GM13976 (cell line): ENCODE results near the gene AQP5.

Experiments
- DNase-seq: peaks from one replicate; pipeline ENCODE4 v3.0.0; 2012; ENCODE audit warnings: low spot score
- in situ Hi-C: fragments of 300-500 bp; cut with MboI; formaldehyde crosslinking; loops from one replicate; pipeline ENCODE4 v1.12.0; 2022; ENCODE audit warnings: low sequenced_read_pairs, mixed read lengths, inconsistent platforms; ENCODE audit not compliant: unreplicated experiment
- TF ChIP-seq, protein P1 (sequence below): IDR thresholded peaks from 2 replicates; pipeline ENCODE4 v1.5.1; 2012; ENCODE audit warnings: borderline replicate concordance, mild to moderate bottlenecking; ENCODE audit not compliant: insufficient read depth; ENCODE audit errors: extremely low read depth, missing control alignments, control extremely low read depth

AQP5 gene

DNA sequence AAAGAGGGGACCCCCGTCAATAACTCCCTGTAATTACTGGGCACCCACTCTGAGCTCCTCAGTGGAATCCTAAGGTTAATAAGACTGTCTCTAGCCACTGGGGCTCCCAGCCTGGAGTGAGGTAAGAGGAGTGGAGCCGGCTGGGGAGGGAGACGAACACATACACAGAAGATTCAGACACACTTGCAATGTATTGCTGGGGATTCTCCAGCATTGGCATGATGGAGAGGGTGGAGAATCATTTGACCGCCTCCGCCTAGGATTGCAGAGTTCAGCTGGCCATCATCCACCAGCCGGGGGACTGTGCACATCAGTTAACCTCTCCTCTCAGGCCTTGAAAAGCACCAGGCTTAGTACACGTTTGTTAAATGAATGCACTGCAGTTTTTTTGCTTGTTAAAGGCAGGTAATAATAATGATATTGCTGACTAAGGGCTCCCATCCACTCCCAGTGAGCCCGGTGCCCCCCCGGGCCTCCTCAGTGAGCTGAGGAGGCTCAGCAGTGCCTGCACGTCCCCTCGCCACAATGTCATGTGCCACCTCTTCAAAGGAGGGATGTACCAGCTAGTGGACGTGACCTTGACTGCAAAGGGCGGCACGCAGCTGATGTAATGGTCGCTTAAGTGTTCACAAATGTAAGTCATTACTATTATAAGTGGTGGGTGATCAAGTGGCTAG, 37.7 kb upstream of the AQP5 start:
- DNase-seq = no peak
- TF ChIP-seq, protein P1, sequence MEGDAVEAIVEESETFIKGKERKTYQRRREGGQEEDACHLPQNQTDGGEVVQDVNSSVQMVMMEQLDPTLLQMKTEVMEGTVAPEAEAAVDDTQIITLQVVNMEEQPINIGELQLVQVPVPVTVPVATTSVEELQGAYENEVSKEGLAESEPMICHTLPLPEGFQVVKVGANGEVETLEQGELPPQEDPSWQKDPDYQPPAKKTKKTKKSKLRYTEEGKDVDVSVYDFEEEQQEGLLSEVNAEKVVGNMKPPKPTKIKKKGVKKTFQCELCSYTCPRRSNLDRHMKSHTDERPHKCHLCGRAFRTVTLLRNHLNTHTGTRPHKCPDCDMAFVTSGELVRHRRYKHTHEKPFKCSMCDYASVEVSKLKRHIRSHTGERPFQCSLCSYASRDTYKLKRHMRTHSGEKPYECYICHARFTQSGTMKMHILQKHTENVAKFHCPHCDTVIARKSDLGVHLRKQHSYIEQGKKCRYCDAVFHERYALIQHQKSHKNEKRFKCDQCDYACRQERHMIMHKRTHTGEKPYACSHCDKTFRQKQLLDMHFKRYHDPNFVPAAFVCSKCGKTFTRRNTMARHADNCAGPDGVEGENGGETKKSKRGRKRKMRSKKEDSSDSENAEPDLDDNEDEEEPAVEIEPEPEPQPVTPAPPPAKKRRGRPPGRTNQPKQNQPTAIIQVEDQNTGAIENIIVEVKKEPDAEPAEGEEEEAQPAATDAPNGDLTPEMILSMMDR = no peak

GRCh38 chr12:49924628-49925246, 36.9 kb upstream of the AQP5 start:
- in situ Hi-C loops = no loop called here
- no peak for DNase-seq
- TF ChIP-seq, protein P1 = no peak

More for the DNA sequence above, 37.7 kb upstream of the AQP5 start:
- in situ Hi-C loops = no loop called here

- TF ChIP-seq, protein P1 = no peak
- in situ Hi-C loops = no loop called here
- no peak for DNase-seq
Measured at GRCh38 chr12:49925433-49926204, 36.1 kb upstream of the AQP5 start.

- in situ Hi-C loops = no loop called here
- TF ChIP-seq, protein P1 = no peak
- no peak for DNase-seq
Measured at GRCh38 chr12:49928471-49928870, 33.2 kb upstream of the AQP5 start.

GRCh38 chr12:49929581-49929980, 32.1 kb upstream of the AQP5 start:
- in situ Hi-C loops = no loop called here

More at GRCh38 chr12:49929581-49929980, 32.1 kb upstream of the AQP5 start:
- TF ChIP-seq, protein P1 = no peak
- DNase-seq = no peak
